Effector memory CD4-positive, alpha-beta T cell (primary cell): ENCODE data around the gene HP1BP3.
"Not testable (repeated sequence)": the region's sequence is repeated elsewhere in the genome, so short reads cannot be mapped to it uniquely, and the experiment has no call there.

Experiments
- DNase-seq, 3 donors: peaks; one replicate each; pipeline ENCODE4 v3.0.0-alpha.2; 2020
- H3K27ac ChIP-seq: 2 replicates; pipeline ENCODE4 v1.7.0; 2013; ENCODE audit warnings: mild to moderate bottlenecking, low read length, moderate library complexity; ENCODE audit not compliant: insufficient read depth, poor library complexity, severe bottlenecking
- H3K27me3 ChIP-seq: replicated peaks from 2 replicates; pipeline ENCODE4 v1.7.0; 2013; ENCODE audit warnings: mild to moderate bottlenecking, low read length; ENCODE audit not compliant: insufficient read depth, control insufficient read depth, poor library complexity, severe bottlenecking
- H3K36me3 ChIP-seq: 2 replicates; pipeline ENCODE4 v1.7.0; 2013; ENCODE audit warnings: mild to moderate bottlenecking, low read length, moderate library complexity; ENCODE audit not compliant: control insufficient read depth, insufficient read depth
- H3K4me1 ChIP-seq: 2 replicates; pipeline ENCODE4 v1.7.0; 2013; ENCODE audit warnings: low read length, mild to moderate bottlenecking; ENCODE audit not compliant: control insufficient read depth, insufficient read depth, poor library complexity, severe bottlenecking
- H3K4me3 ChIP-seq: 2 replicates; pipeline ENCODE4 v1.7.0; 2013; ENCODE audit warnings: low read length, low read depth, mild to moderate bottlenecking; ENCODE audit not compliant: insufficient read depth, poor library complexity, severe bottlenecking
- H3K9me3 ChIP-seq: 2 replicates; pipeline ENCODE4 v1.7.0; 2013; ENCODE audit warnings: mild to moderate bottlenecking, low read length, moderate library complexity; ENCODE audit not compliant: control insufficient read depth

The HP1BP3 gene

DNA sequence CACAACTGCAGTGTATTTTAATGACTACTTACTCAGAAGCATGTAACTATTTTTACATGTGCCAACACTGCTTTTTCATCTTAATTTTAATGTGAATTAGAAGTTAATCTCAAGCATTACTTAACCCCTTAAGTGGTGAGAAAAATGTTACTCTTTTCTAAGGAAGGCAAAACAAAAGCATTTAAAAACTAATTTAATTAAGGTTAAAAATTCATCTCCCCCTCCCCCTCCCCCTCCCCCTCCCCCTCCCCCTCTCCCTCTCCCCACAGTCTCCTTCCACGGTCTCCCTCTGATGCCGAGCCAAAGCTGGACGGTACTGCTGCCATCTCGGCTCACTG lies 27.4 kb upstream of the HP1BP3 start:
- Histone ChIP-seq H3K27me3 (no peaks in the 10 kb centered on the region), H3K4me3 (no peak overlapping the region), H3K9me3 (no peaks in the 10 kb centered on the region), H3K36me3 (no peaks in the 10 kb centered on the region), H3K4me1 (no peaks in the 10 kb centered on the region), H3K27ac (no peak overlapping the region)
- no peak for DNase-seq

- H3K27ac ChIP-seq = no peak overlapping the region
- H3K36me3 ChIP-seq = no peaks in the 10 kb centered on the region
- H3K4me3 ChIP-seq = no peak overlapping the region
- no peaks in the 10 kb centered on the region for H3K4me1 ChIP-seq
- no peaks in the 10 kb centered on the region for H3K9me3 ChIP-seq
- H3K27me3 ChIP-seq = no peaks in the 10 kb centered on the region
- no peak for DNase-seq
Measured at GRCh38 chr1:20811916-20812315, 24.8 kb upstream of the HP1BP3 start.

DNA sequence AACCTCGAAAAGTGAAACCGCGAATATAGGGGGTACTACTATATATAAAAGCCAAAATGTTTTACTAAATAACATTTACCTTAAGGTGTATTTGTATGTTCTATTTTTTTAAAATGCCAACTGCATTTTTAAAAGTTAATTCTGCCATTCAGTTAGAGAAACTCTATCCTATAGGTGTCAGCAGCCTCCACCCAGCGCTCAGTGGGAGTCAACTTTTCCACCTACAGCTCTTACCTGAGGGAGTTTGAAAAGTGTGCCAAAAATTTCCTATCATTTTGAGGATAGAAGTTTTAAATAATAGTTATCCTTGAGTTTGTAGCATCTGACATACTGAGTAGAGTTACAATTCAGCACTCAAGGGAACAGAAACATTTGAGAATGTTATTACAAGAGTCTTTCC lies 6.1 kb upstream of the HP1BP3 start:
- Histone ChIP-seq H3K27ac (no peak overlapping the region), H3K4me3 (no peak overlapping the region), H3K4me1 (no peaks in the 10 kb centered on the region)

GRCh38 chr1:20792196-20792595 lies 5.1 kb upstream of the HP1BP3 start:
- Histone ChIP-seq H3K36me3 (no peaks in the 10 kb centered on the region), H3K4me1 (no peaks in the 10 kb centered on the region), H3K4me3 (no peak overlapping the region), H3K9me3 (no peaks in the 10 kb centered on the region), H3K27me3 (no peaks in the 10 kb centered on the region), H3K27ac (no peak overlapping the region)
- DNase-seq = no peak

More for the DNA sequence above, 6.1 kb upstream of the HP1BP3 start:
- H3K9me3 ChIP-seq = no peaks in the 10 kb centered on the region
- H3K27me3 ChIP-seq = no peaks in the 10 kb centered on the region
- no peaks in the 10 kb centered on the region for H3K36me3 ChIP-seq
- no peak for DNase-seq

DNA sequence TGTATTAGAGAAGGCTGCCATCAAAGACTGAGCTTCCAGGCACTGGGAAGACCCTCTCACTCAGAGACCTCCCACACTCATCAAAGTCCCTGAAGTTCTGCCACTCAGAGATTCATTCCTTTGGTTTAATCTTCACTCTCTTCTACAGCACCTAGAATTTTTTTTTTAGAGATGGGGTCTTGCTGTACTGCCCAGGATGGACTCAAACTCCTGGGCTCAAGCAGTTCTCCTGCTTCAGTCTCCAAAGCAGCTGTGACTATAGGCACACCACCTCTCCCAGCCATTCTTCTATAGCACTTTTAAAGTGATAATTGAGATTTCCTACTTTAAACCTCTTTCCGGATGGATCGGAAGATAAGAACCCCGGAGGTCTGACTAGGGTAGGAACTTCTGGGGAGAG lies 3.7 kb upstream of the HP1BP3 start:
- no peak overlapping the region for H3K4me3 ChIP-seq

GRCh38 chr1:20789598-20789997 lies 2.5 kb upstream of the HP1BP3 start:
- H3K4me3 ChIP-seq, H3K27me3 ChIP-seq, H3K9me3 ChIP-seq, H3K36me3 ChIP-seq, H3K4me1 ChIP-seq, DNase-seq, H3K27ac ChIP-seq: not testable (repeated sequence)

More for the DNA sequence above, 3.7 kb upstream of the HP1BP3 start:
- H3K27ac ChIP-seq = no peak overlapping the region
- DNase-seq = no peak
- no peaks in the 10 kb centered on the region for H3K27me3 ChIP-seq
- H3K9me3 ChIP-seq = no peaks in the 10 kb centered on the region
- no peaks in the 10 kb centered on the region for H3K4me1 ChIP-seq
- H3K36me3 ChIP-seq = no peaks in the 10 kb centered on the region

- Histone ChIP-seq H3K4me3 (peak overlapping the region; percentile 88), H3K36me3 (no peaks in the 10 kb centered on the region), H3K9me3 (no peaks in the 10 kb centered on the region), H3K4me1 (peaks cover 3% of the 10 kb centered on the region), H3K27me3 (no peaks in the 10 kb centered on the region), H3K27ac (peak overlapping the region; percentile 88)
- DNase-seq = no peak
Measured at GRCh38 chr1:20787840-20788795, 1.0 kb upstream of the HP1BP3 start.

GRCh38 chr1:20786253-20787028 lies 666 bp downstream of the HP1BP3 start:
- peak; percentile 93 to 94 (median 93) for DNase-seq
- Histone ChIP-seq H3K36me3 (no peaks in the 10 kb centered on the region), H3K9me3 (no peaks in the 10 kb centered on the region), H3K27me3 (no peaks in the 10 kb centered on the region), H3K4me3 (peak overlapping the region; percentile 88), H3K4me1 (peaks cover 3% of the 10 kb centered on the region), H3K27ac (peak overlapping the region; percentile 88)

DNA sequence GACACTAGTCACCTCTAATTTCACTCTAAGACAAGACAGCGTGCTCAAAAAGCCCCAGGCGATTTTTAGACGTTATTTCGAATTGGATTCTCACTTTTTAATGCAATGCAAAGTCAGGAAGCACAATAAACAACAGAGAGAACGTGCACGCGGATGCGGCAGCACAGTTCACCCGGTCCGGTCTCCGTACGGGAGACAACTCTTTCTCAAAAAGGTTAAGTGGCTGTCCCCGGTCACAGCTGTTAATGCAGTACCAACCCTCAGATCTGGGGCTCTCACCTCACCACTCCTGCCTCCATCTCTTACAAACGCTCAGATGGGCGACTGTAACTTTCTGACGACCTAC lies 1.2 kb downstream of the HP1BP3 start:
- H3K36me3 ChIP-seq = no peaks in the 10 kb centered on the region
- peak overlapping the region; percentile 88 for H3K27ac ChIP-seq
- H3K4me3 ChIP-seq = peak overlapping the region; percentile 88
- H3K4me1 ChIP-seq = peaks cover 3% of the 10 kb centered on the region
- no peaks in the 10 kb centered on the region for H3K27me3 ChIP-seq
- H3K9me3 ChIP-seq = no peaks in the 10 kb centered on the region
- DNase-seq = no peak

- no peak for DNase-seq
- Histone ChIP-seq H3K36me3 (peaks cover 74% of the 10 kb centered on the region), H3K4me3 (no peak overlapping the region), H3K4me1 (no peaks in the 10 kb centered on the region), H3K9me3 (no peaks in the 10 kb centered on the region), H3K27ac (no peak overlapping the region), H3K27me3 (no peaks in the 10 kb centered on the region)
Measured at GRCh38 chr1:20775700-20776099, 11.4 kb downstream of the HP1BP3 start.
